Kidney (tissue), 14 donors: ENCODE measurements around the gene CLASP1. TPM values are rescaled to one million over a fixed set of nuclear protein-coding genes. Genes with fewer than 3 reads are reported as not detected.

Experiments used
- DNase-seq, 5 donors: peaks; one replicate each; pipeline ENCODE4 v3.0.0-alpha.2; 2013 to 2020
- FAIRE-seq: peaks from 2 replicates; lab custom pipeline; 2012; peaks lifted over from hg19 to GRCh38; lab: Jason Lieb, UNC
- H3K27ac ChIP-seq, 2 donors: one replicate each; pipeline ENCODE4 v1.7.0; 2013; ENCODE audit warnings: low read depth in 2 of 2, low read length in 2 of 2, inconsistent platforms in 1 of 2
- H3K27me3 ChIP-seq: one replicate; pipeline ENCODE4 v1.7.1; 2013; ENCODE audit warnings: low read length, inconsistent platforms; ENCODE audit not compliant: control insufficient read depth, insufficient read depth
- H3K36me3 ChIP-seq, 3 donors: one replicate each; pipeline versions ENCODE4 v1.7.0 to v1.7.1; 2013; ENCODE audit warnings: low read length in 3 of 3, control low read depth in 1 of 3, inconsistent platforms in 1 of 3; ENCODE audit not compliant: insufficient read depth in 3 of 3, control insufficient read depth in 2 of 3
- H3K4me1 ChIP-seq, 3 donors: one replicate each; pipeline versions ENCODE4 v1.7.0 to v1.7.1; 2013; ENCODE audit warnings: low read length in 3 of 3, inconsistent platforms in 1 of 3, low read depth in 1 of 3; ENCODE audit not compliant: control insufficient read depth in 2 of 3, insufficient read depth in 2 of 3
- H3K4me3 ChIP-seq, 3 donors: one replicate each; pipeline versions ENCODE4 v1.7.0 to v1.8.1; 2013; ENCODE audit warnings: low read length in 3 of 3, control low read depth in 1 of 3, inconsistent platforms in 1 of 3
- H3K9ac ChIP-seq, 3 donors: one replicate each; pipeline versions ENCODE4 v1.7.0 to v1.7.1; 2013; ENCODE audit warnings: low read length in 3 of 3, control low read depth in 1 of 3, inconsistent platforms in 1 of 3
- H3K9me3 ChIP-seq, 3 donors: one replicate each; pipeline versions ENCODE4 v1.7.0 to v1.7.1; 2013; ENCODE audit warnings: low read length in 3 of 3, control low read depth in 1 of 3, inconsistent platforms in 1 of 3; ENCODE audit not compliant: control insufficient read depth in 2 of 3, insufficient read depth in 1 of 3
- intact Hi-C: fragments of 100-400 bp; cut with DNase I; formaldehyde crosslinking; loops from one replicate; pipeline ENCODE4 v1.11.1; 2022
- polyA plus RNA-seq: library from polyadenylated mRNA; stranded (reverse); fragments of 350-450 nt; fragmentation: Illumina TruSeq; extraction: RNeasy Lipid Tissue Mini Kit (QIAGEN cat#74804); gene quantifications from one replicate; pipeline ENCODE4 v1.2.3, GENCODE V29; 2014; ENCODE audit warnings: low read depth, low replicate concordance; ENCODE audit not compliant: insufficient read depth
- total RNA-seq: library from RNA; stranded (reverse); fragmentation: NEBNext Ultra II Directional; extraction: Animal tissue kit (Norgen Biotek cat#: 25700); gene quantifications from one replicate; pipeline ENCODE4 v1.2.1, GENCODE V29; 2021
- TF ChIP-seq, protein P1 (sequence below): IDR thresholded peaks from 3 replicates; pipeline ENCODE4 v1.5.1; 2012; ENCODE audit warnings: mild to moderate bottlenecking, moderate library complexity, borderline replicate concordance; ENCODE audit not compliant: insufficient read depth; ENCODE audit errors: extremely low read depth
- donor health status: control.
- donor health status: control.
- donor health status: control.
- donor health status: control.
- donor health status: control.
- donor health status: DM: yes; HTN: yes; CAD: no.
- donor health status: Normal renal cell carcinoma (clear cell type).

CLASP1 gene
- total and polyA plus RNA-seq, 2 donors from 2014 or later = 6.8 to 71.5 TPM

DNA sequence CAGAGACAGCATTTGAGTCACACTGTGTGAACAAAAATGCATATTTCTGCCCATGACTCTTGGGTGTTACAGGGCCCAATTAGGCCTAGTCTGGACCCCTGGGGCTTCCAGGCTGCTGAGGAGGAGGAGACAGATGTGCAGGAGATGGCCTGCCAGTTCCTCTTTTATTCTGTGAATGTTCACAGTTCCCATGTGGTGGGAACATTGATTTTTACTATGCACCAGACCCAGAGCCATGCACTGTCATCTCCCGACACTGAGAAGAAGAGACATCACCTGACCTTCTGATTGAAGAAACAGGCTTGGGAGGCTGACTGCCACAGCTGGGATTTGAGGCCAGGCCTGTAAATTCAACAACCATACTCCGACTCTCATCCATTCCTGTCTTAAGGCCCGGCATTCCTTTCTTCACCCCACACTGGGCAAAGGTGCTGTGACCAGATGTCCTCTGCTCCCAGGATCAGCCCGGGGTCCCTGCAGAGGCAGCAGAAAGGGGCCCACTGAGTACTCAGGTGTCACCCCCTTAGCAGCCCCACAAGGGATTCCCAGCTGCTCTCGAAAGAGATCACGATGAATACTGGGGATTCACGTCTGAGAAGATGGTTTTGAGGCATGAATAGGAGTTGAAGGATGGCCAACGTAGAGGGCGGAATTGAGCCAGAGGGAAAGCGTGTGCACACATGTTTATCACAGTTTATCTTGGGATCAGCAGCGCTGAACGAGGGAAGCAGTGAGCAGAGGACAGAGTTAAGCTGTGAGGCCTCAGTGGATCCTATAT, 360.6 kb downstream of the CLASP1 start:
- Histone ChIP-seq H3K27me3 (no peaks in the 10 kb centered on the region), H3K27ac (no peak overlapping the region), H3K4me1 (no peaks in the 10 kb centered on the region), H3K9me3 (no peaks in the 10 kb centered on the region), H3K36me3 (no peaks in the 10 kb centered on the region), H3K4me3 (no peak overlapping the region), H3K9ac (no peak overlapping the region)
- TF ChIP-seq, protein P1, sequence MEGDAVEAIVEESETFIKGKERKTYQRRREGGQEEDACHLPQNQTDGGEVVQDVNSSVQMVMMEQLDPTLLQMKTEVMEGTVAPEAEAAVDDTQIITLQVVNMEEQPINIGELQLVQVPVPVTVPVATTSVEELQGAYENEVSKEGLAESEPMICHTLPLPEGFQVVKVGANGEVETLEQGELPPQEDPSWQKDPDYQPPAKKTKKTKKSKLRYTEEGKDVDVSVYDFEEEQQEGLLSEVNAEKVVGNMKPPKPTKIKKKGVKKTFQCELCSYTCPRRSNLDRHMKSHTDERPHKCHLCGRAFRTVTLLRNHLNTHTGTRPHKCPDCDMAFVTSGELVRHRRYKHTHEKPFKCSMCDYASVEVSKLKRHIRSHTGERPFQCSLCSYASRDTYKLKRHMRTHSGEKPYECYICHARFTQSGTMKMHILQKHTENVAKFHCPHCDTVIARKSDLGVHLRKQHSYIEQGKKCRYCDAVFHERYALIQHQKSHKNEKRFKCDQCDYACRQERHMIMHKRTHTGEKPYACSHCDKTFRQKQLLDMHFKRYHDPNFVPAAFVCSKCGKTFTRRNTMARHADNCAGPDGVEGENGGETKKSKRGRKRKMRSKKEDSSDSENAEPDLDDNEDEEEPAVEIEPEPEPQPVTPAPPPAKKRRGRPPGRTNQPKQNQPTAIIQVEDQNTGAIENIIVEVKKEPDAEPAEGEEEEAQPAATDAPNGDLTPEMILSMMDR = no peak
- intact Hi-C loops = no loop called here
- FAIRE-seq (no peak), DNase-seq (no peak)

DNA sequence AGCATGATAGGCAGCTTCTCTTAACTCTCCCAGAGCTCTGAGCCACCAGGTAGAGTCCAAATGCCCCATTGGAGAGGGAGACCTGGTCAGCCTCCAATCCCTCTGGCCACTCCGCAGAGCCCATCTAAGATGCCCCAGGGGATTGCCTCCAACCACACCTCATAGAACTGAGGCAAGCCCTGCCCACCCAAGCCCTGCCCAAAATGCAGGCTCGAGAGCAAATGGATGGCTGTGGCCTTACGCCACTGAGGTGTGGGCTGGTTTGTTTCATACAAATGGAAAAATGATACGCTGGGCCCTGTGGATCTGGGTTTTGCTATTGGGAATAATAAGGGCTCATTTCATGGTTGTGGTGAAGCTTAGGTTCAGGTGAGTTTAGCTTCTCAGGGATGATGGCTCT, 361.3 kb downstream of the CLASP1 start:
- DNase-seq (no peak), FAIRE-seq (no peak)
- H3K27ac ChIP-seq = no peak overlapping the region
- intact Hi-C loops = no loop called here
- no peaks in the 10 kb centered on the region for H3K9me3 ChIP-seq
- no peaks in the 10 kb centered on the region for H3K36me3 ChIP-seq
- no peaks in the 10 kb centered on the region for H3K4me1 ChIP-seq
- H3K4me3 ChIP-seq = no peak overlapping the region
- no peak overlapping the region for H3K9ac ChIP-seq
- H3K27me3 ChIP-seq = no peaks in the 10 kb centered on the region
- TF ChIP-seq, protein P1 = no peak

Other genes starting within 250 kb of the CLASP1 start
- 8.2 TPM for gene RNU4ATAC, start 118.6 kb downstream of the CLASP1 start, total RNA-seq
- gene RNU4ATAC, start 118.6 kb downstream of the CLASP1 start, polyA plus RNA-seq = not detected
- 40.4 TPM for gene NIFK, start 87.4 kb upstream of the CLASP1 start, total RNA-seq
- gene NIFK, start 87.4 kb upstream of the CLASP1 start, polyA plus RNA-seq = 33.4 TPM
- 66.1 TPM for gene TSN, start 106.2 kb upstream of the CLASP1 start, total RNA-seq
- 37.9 TPM for gene TSN, start 106.2 kb upstream of the CLASP1 start, polyA plus RNA-seq